HG03280 (cell line): ENCODE measurements around the gene ATMIN.

Source experiments
- ATAC-seq: cut with Tn5 transposase; IDR thresholded peaks from one replicate; pipeline ENCODE4 v1.9.1; 2021; ENCODE audit warnings: mild to moderate bottlenecking, moderate library complexity; ENCODE audit not compliant: unreplicated experiment

ATMIN gene

DNA sequence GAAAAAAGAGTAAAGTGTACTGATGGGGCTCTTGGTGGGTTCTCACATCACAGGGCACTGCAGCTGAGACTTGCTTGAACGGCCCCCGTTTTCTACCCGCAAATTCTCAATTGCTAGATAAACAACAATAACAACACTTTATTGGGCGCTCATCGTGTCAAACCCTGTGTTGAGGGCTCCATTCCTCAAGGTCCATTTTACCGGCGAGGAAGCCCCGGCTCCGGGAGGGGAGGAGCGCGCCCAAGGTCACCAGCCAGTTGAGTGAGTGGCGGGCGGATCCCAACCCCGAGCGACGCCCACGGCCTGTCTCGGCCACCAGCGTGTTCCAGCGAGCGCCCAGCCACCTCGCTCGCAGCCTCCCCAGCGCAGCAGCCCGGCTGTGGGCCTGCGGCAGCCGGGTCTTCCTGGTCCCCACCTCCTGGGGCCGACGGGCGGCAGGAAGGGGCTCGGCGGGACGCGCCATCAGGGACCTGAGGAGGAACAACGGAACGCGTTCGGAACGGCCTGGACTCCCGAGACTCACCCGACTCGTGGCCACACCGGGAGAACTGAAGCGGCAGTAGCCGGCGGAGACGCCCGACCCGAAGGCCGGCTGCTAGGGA is 29.3 kb upstream of the ATMIN start:
- ATAC-seq = peak; percentile 33

DNA sequence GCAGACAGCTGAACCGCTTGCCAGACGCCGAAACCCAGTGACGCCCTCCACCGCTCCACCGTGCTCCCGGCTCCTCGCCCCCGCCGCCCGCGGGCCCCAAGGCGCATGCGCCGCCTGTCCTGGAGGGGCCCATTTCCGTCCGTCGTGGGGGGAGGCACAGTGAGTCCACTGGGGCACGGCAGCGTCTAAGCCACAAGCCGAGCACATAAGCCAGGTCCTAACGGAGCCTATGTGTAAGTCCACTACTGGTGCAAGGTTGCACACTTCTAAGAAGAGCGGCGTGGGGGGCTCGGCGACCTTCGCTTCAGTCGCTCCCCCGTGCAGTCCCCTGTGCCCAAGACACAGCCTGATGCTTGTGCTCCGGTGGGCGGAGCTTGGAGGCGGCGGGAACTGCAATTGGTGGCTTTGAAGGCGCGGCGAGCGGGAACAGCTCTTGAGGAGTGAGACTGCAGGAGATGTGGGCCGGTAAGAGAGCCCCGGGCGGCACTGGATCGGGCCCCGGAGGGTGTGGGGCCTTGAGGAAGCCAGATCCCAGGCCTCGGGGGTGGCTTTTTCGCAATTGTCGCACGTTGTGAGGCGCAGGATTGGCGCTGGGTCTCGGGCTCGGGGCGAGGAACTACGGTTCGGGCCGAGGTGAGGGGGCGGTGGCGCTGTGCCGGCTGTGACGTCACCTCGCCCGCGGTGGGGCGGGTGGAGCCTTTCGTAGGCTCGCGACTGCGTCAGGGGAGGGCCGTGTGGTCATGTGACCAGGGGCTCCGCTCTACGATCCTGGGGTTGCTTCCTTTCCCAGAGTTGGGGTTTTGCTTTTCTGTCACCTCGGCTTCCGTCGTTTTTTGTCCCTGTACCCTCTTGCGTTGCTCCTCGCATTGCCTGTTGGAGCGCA is 28.6 kb upstream of the ATMIN start, which contains the start of the genes CENPN and CMC2:
Gene CENPN (plus strand): TSS at position 402 of the 883 bp plus-strand sequence. CDS start 4,726 bp downstream, outside the sequence.
Gene CMC2 (minus strand): TSS at position 73 of the 883 bp plus-strand sequence. CDS start 9,491 bp downstream, outside the sequence.
- peak; percentile 80 for ATAC-seq

DNA sequence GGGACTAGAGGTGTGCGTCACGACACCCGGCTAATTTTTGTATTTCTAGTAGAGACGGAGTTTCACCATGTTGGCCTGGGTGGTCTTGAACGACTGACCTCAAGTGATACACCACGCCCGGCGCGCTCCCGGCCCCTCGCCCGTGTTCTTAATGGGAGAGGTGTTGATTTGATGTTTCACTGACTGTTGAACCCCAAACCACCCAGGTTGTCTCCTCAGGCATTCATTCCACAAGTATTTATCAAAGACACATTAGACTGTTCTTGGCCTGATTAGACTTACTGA is 27.2 kb upstream of the ATMIN start:
- ATAC-seq = no peak

DNA sequence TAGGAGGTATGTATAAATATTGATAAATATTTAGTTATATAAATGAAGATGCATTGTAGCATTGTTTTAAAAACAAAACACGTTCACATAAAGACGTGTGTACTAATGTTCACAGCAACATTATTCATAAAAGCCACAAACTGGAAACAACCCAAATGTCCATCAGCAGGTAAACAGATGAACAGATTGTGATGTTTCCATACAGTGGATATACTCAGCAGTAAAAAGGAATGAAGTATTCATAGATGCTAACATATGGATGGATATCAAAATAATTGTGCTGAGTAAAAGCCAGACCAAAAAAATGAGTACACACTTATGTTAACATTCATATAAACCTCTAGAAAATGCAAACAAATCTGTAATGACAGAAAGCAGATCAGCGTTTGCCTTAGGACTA is 22.7 kb upstream of the ATMIN start:
- no peak for ATAC-seq

DNA sequence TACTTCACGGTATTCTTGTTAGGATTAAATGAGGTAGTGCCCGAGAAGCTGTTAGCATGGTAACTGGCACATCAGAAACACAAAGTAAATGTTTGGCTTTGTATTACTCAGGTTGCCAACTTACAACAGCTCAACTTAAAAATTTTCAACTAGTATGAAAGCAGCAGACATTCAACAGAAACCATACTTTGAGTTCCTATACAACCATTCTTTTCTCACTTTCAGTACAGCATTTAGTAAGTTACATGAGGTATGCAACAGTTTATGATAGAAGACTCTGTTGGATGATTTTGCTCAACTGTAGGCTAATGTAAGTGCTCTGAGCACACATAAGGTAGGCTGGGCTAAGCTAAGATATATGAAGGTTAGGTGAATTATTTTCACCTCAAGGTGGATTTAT is 21.0 kb upstream of the ATMIN start:
- ATAC-seq = peak; percentile 52

DNA sequence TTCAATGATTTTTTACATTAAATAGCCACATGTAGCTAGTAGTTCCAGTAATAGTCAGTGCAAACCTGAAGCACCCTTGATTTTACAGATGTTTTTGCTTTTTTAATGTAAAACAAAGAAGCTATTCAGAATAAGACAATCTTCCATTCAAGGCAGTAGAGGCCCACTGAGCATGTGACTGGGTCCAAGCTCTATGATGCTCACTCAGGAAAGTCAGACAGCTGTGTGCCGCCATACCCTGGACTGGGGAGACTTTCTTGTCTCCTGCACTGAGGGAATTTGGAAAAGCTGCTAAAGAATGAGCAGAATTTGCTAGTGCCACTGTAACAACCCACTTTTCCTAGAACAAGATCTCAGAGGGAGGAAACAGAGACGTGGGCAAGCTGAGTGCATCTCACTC is 17.1 kb upstream of the ATMIN start:
- ATAC-seq = no peak

DNA sequence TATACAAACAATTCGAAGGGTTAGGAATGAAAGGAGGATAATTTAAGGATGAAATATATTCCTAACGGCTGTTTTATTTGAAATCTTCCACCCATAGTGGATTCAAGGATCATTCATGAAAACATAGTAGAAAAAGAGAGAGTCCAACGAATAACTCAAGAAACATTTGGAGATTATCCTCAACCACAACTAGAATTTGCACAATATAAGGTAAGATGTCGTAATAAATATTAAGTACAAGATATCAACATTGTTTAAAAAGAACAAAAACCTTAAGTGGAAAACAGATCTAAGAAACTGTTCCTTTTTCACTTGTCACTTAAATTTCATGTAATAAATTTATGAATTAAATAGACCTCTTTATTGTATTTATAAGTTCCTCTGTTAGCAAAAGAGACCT is 9.2 kb upstream of the ATMIN start:
- ATAC-seq = no peak

DNA sequence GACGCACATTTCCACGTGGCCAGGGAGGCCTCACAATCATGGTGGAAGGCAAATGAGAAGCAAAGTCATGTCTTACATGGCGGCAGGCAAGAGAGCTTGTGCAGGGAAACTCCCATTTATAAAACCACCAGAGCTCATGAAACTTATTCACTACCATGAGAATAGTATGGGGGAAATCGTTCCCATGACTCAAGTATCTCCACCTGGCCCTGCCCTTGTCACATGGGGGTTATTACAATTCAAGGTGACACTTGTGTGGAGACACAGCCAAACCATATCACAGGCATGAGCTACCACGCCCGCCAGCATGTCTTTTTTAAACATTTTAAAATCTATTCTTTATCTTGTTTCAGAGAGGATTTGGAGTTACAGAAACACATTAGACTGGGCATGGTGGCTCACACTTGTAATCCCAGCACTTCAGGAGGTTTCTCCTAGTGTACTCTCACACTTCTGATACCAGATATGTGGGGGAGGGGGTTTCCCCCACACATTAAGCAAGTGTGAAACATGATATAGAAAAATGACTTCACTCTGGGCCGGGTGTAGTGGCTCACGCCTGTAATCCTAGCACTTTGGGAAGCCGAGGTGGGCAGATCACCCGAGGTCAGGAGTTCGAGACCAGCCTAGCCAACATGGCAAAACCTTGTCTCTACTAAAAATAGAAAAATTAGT is 5.6 kb upstream of the ATMIN start:
- ATAC-seq = no peak

DNA sequence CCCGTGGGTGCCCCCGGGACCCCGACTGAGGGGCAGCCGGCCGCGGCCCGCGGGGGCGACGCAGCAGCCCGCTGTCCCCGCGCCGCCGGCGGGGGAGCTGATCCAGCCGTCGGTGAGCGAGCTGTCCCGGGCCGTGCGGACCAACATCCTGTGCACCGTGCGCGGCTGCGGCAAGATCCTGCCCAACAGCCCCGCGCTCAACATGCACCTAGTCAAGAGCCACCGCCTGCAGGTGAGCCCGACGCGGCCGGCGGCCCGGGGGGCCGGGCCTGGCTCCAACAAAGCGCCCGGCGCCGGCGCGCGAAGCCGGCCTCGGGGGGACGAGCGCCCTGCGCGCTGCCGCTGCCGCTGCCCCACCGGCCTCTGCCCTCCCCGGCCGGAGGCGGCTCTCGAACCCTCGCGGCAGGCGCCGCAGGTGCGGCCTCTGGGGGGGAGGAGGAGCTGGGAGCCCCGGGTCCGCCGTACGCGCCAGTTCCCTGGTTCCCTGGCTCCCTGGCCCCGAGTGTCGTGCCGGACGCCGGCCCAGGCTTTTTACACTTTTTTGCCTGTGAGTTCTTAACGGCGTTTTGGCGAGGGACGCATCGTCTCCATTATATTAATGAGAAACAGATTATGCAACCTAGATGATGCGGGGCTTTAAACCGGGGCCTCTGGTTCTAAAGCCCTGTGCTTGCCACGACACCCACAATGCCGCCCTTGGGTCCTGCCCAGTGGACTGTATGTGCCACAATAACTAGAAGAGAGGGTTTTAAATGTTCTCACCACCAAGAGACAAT is 521 bp downstream of the ATMIN start:
- ATAC-seq = peak; percentile 53

DNA sequence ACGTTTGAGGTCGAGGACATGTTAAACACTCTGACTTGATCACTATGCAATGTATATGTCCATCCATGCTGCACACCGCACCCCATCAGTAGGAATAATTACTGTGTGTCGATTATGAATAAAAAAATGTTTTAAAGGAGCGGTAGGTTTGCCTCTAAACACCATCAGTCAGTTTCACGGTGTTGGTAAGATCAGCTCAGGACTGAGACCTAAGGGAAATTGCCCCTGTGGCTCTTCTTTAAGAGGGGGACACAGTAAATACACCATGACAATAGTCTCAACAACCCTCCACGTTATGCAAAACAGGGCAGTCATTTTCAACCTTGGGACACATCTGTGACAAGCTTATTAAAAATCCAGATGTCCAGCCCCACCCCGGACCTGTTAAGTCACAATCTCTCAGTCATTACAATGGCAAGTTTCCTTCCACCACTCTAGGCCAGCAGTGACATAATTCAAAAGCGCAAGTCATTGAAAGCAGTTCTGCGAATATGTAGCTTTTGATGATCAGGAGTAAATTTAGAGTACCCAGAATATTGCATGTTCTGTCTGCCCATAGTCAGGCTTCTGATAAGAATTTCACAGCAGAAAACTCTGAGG is 1.2 kb downstream of the ATMIN start:
- ATAC-seq = no peak

DNA sequence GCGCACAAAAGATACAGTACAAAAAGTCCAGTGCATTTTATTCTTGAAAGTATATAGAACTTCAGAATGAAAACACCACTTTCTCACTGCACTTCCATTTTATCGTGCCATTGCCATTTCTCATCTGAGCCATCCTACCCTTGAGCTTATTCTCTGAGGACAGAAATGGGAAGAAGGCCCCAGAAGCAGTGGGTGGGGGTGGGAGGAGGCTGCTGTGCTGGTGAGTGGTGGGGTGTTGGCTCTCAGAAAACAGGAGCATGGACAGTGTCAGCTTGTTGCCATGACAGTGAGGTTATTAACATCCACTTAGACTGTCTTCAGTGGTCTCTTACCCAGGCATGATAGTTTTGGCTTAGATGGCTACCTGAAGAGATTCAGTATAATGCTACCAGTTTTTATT is 4.5 kb downstream of the ATMIN start:
- ATAC-seq = no peak

DNA sequence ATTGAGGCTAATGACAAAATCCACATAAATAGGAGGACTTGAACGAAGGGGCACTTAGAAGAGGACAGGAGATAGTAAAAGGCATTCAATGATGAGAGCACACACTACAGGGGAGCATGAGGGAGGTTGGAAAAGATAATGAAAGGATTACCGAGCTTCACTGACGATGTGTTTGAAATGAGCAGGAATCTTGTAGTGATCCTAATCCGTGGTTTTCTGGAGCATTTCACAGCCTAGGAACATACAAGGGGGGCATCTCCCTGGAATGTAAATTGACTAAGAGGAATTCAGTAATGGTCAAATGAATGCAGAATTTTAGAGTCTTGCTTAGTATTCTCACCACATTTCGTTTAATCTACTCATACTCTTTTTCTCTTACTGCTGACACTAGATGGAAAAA is 5.2 kb downstream of the ATMIN start:
- ATAC-seq = no peak

DNA sequence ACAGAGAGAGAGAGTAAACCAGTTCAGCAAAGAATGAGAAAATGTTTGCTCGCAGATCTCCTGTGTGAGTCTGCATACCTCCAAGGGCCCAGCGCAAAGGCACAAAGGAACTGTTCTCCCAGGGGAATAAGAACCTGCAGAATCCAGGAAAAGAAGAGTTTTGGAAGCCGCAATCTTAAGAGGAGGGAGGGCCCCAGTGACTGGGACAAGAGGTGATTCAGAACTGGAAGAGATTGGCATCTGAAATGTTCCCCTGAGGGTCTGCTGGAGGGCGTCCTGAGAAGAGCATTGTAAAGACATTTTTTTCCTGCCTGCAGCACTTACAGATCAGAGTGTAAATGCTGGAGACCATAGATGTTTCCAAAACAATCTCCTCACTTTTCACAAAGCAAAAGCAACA is 6.1 kb downstream of the ATMIN start:
- ATAC-seq = no peak

DNA sequence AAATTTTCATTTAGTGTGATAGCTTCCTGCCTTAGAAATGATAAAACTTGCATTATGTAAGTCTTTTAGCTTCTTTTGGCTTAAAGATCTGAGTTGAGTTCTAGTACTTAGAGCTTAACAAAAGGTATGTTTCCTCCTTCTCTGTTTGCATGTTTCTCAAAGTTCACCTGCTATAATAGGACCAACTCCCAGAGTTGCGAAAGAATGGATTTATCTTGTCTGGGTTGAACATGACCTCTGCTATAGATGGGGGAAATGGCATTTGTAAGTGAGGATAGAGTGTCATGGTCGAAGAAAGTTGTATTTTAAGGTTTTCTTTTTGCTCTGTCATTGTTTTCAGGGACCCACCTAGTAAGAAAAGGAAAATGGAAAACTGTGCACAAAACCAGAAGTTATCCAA is 7.2 kb downstream of the ATMIN start:
- ATAC-seq = no peak

DNA sequence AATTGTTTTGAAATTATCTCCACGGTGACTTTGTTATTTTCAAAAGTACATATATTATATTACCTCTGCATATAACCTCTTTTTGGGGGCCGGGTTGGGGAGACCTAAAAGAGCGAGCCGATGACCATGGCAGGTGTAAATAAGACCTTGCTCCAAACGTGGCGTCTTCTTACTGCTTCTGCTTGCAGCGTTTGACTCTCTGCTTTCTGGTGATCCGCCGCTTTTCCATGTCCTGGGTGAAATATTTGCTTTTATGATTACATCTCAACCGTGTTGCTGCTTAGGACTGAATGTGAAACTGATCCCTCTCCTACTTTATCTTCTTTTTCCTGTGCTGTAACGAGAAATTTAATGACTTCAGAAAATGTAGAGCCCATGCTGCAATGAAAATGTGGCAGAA is 18.1 kb downstream of the ATMIN start:
- no peak for ATAC-seq

DNA sequence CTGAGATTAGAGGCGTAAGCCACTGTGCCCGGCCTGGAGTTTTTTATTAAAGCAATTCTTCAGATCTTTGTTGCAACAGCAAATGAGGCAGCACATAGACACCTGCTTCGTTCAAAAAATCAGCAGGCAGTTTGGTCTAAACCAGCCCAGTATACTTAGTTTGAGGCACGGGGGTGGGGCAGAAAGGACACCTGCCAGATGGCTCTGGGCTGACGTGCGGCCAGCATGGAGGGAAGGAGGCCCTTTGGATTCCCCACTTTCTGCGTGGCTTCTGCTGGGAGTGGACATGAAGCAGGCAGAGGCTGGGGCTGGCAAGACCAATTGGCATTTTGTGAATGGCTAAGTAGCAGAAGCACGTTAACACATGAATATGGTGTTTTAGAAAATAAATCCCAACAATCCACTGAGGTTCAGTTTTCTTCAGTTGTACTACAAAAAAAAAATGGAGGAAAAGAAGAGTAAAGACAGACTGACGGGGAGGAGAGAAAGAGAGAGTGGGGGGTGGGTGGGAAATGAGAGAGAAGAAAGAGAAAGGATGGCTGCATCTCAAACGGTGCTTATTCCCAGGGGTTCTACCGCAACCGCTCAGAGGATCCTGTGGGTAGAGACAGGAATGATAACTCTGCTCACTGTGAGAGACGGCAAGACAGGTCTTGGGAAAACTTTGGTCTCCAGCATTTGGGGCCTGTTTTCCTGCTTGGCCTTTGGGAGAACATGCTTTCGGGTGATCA is 25.1 kb downstream of the ATMIN start:
- ATAC-seq = no peak

DNA sequence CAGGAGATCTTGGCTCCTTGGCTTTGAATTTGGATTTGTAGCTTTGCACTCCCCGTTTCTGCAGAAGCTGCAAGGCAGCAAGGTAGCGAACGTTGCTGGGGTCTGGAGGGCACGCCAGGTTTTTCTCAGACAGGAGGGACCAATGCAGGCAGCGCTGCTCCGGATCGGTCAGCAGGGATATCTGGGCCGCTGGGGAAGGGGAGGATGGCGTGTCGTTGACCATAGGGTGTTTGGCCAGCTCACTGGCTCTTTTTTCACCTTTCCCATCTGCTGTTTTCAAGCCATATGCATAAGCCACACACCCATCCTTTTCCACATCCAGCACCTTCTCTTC is 25.6 kb downstream of the ATMIN start:
- ATAC-seq = no peak

DNA sequence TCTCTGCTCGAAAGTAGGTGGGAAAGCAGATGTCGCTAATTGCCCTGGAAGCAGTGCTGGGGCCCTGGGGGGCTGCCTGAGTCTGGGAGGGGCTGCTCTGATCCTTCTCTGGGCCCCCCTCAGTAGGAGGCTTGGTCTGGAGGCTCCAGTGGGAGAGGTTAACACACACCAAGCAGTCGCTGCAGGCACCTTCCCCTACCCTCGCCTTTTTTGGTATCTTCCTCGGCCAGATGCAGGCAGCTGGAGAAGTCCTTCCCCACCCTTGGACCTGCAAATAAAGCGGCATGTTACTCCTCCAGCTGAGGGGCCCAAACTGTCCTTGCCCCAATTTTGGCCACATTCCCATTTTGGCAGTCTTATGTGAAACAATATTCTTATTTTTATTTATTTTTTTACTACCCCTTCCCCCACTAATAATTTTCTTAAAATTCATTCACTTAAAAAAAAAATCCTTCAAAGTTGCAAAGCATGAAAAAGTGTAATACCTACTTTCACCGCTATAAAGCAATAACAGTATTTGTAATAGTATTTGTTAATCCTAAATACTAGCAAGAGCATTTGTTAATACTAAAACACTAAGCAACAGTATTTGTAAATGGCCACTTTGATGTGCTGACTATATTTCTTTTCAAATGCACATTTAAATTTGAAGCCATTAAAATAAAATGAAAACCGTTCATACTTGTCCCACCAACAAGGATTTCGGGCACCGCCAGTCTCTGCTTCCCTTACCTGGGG is 26.4 kb downstream of the ATMIN start:
- no peak for ATAC-seq

DNA sequence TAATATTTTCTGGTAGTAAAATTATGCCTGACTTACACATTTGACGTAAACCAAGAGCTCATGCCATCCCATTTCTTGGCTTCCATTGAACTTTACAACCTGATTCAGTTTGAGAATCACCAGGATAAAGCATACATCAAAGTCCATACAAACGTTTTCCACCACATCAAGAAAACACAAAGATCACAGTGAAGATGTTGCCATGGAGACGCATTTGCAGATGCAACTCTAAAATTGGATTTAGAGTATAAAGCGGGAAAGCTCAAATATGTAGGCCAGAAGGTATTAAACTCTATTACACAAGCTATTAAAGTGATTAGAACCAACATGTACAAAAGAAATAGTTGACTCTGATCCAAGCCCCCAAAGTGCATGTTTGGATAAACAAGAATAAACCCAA is 31.0 kb downstream of the ATMIN start:
- ATAC-seq = no peak

DNA sequence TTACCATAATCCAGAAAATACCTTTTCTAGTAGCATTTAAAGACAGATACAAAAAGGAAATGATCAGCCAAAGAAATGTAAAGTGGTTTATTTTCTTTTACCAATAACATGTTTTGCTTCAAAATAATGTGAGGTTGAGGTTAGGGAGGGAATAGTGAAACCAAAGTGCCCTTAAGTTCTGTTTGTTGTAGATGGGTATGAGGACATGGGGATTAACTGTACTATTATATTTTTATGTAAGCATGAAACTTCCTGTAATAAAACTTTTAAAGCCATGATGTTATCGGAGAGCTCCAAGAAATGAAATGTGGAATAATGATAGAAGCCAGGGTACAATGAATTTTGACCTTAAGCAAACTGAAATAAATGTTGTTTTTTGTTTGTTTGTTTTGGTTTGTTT is 31.5 kb downstream of the ATMIN start:
- no peak for ATAC-seq
